Measurements from ENCODE around the gene CRIP3. TPM values are rescaled to one million over a fixed set of nuclear protein-coding genes. Genes with fewer than 3 reads are reported as not detected.

Gene CRIP3
- total and polyA plus RNA-seq, 2 of the 8 experiments (the other 6 are each of a cell fraction or from before 2014, with no cell fraction given), result 34.0 to 46.3 TPM

GRCh38 chr6:43294536-43294935 is 14.1 kb downstream of the CRIP3 start:
- no peak overlapping the region for H3K27ac ChIP-seq (ENCODE audit: low read depth, low read length)
- peak overlapping the region; percentile 13; the same call in 1 of the 2 replicates for H2BK12ac ChIP-seq (ENCODE audit: low read depth, low read length)
- DNase-seq (ENCODE audit: low read depth in 1 of 2, low spot score in 2 of 2) (no peak), FAIRE-seq (no peak)
- H4K8ac ChIP-seq (ENCODE audit: extremely low read depth, insufficient read depth, low read length), result no peak overlapping the region
- no peak overlapping the region for H3K23ac ChIP-seq (ENCODE audit: insufficient read length)
- no peak overlapping the region for H3K14ac ChIP-seq (ENCODE audit: insufficient read length)
- H2BK120ac ChIP-seq (replicated peaks; ENCODE audit: low read depth, low read length), result no peak overlapping the region
- peak overlapping the region; percentile 89; the same call in 1 of the 2 replicates for H2AK5ac ChIP-seq (ENCODE audit: low read depth, low read length)
- H3K27me3 ChIP-seq (replicated peaks in 1 of 4; ENCODE audit: control insufficient read depth in 3 of 4, extremely low read depth in 1 of 4, insufficient read depth in 3 of 4, low read length in 3 of 4), result peaks cover 0 to 2% (median 0%) of the 10 kb centered on the region in 4 experiments; a peak in 1 of 7 replicates
- CTCF ChIA-PET (ENCODE audit: partially characterized antibody), result interaction anchor here (2.4 kb wide), 1 partner anchor 13 kb away, joined by 12 read pairs; the partner anchor contains the start of gene CRIP3
- H2BK15ac ChIP-seq (ENCODE audit: low read length), result no peak overlapping the region
- no peak overlapping the region for H3K4me2 ChIP-seq (ENCODE audit: insufficient read depth in 1 of 2, low read depth in 2 of 2, low read length in 2 of 2)
- TF ChIP-seq RFX5 (IDR thresholded peaks at IDR 0.05; ENCODE audit: borderline replicate concordance, low read depth, low read length), result no peak
- no peak overlapping the region for H4K91ac ChIP-seq (replicated peaks; ENCODE audit: insufficient read length, low read length)
- H3K4ac ChIP-seq (replicated peaks; ENCODE audit: insufficient read length, low read depth, low read length), result no peak overlapping the region
- WGBS, 2 experiments (ENCODE audit: extremely low coverage in 1 of 2, insufficient coverage in 1 of 2, insufficient read length in 1 of 2, insufficient replicate concordance in 2 of 2, low coverage in 1 of 2, low lambda C conversion rate in 2 of 2, missing lambda C conversion rate in 1 of 2), result 88% methylated on average over 3 of the region's 3 CpGs; no CpG with 5 or more reads in 1 of the 2 experiments
- H3K18ac ChIP-seq (ENCODE audit: extremely low read depth, low read length), result no peak overlapping the region
- H3K4me1 ChIP-seq (replicated peaks in 1 of 4; ENCODE audit: control insufficient read depth in 3 of 4, insufficient read depth in 4 of 4, low read length in 3 of 4), result no peaks in the 10 kb centered on the region
- H4K5ac ChIP-seq (ENCODE audit: insufficient read length, low read depth, low read length), result no peak overlapping the region
- H4K20me1 ChIP-seq (replicated peaks in 1 of 2; ENCODE audit: control insufficient read depth in 1 of 2, insufficient read depth in 2 of 2, low read length in 2 of 2), result peaks cover 0 to 8% of the 10 kb centered on the region in 2 experiments
- H3K79me2 ChIP-seq (ENCODE audit: control insufficient read depth in 1 of 2, insufficient read depth in 2 of 2, low read length in 2 of 2), result no peaks in the 10 kb centered on the region
- no peaks in the 10 kb centered on the region for H3K79me1 ChIP-seq (ENCODE audit: low read depth, low read length)
- H2AFZ ChIP-seq (ENCODE audit: low read length), result no peak overlapping the region
- H3K9ac ChIP-seq (replicated peaks in 1 of 4; ENCODE audit: extremely low read depth in 1 of 4, low read depth in 3 of 4, low read length in 3 of 4), result no peak overlapping the region
- no peak overlapping the region for H2BK5ac ChIP-seq (ENCODE audit: low read depth, low read length)
- H2BK20ac ChIP-seq (ENCODE audit: low read length), result no peak overlapping the region
- POLR2A ChIA-PET (ENCODE audit: partially characterized antibody), result no interaction called here
- peaks cover 12% of the 10 kb centered on the region; the same call in 1 of the 2 replicates for H3K23me2 ChIP-seq (ENCODE audit: low read depth, low read length)
- H3K36me3 ChIP-seq (ENCODE audit: control insufficient read depth in 2 of 4, insufficient read depth in 4 of 4, low read length in 3 of 4), result no peaks in the 10 kb centered on the region; a peak in 1 of 8 replicates
- H3K9me3 ChIP-seq (ENCODE audit: insufficient read depth in 2 of 2, low read depth in 1 of 2, low read length in 1 of 2), result no peaks in the 10 kb centered on the region
- no peak overlapping the region for H3K4me3 ChIP-seq (ENCODE audit: extremely low read depth in 1 of 4, insufficient read depth in 2 of 4, low read depth in 3 of 4, low read length in 4 of 4)
- H3K56ac ChIP-seq (replicated peaks; ENCODE audit: insufficient read length, low read depth, low read length), result peak overlapping the region; percentile 87
